Breast epithelium (tissue), 3 donors: ENCODE measurements around the gene TTLL11.

Source experiments
- POLR2A ChIP-seq: fragments of 450-650 bp; IDR thresholded peaks from one replicate; pipeline ENCODE4 v1.6.1; 2016; ENCODE audit warnings: antibody characterized with exemption, mild to moderate bottlenecking, moderate library complexity
- TF ChIP-seq, protein P1 (sequence below), 3 donors: fragments of 450-650 bp; IDR thresholded peaks; one replicate each; pipeline ENCODE4 v1.5.1; 2016 to 2017; ENCODE audit warnings: antibody characterized with exemption in 3 of 3, mild to moderate bottlenecking in 3 of 3, moderate library complexity in 3 of 3

DNA sequence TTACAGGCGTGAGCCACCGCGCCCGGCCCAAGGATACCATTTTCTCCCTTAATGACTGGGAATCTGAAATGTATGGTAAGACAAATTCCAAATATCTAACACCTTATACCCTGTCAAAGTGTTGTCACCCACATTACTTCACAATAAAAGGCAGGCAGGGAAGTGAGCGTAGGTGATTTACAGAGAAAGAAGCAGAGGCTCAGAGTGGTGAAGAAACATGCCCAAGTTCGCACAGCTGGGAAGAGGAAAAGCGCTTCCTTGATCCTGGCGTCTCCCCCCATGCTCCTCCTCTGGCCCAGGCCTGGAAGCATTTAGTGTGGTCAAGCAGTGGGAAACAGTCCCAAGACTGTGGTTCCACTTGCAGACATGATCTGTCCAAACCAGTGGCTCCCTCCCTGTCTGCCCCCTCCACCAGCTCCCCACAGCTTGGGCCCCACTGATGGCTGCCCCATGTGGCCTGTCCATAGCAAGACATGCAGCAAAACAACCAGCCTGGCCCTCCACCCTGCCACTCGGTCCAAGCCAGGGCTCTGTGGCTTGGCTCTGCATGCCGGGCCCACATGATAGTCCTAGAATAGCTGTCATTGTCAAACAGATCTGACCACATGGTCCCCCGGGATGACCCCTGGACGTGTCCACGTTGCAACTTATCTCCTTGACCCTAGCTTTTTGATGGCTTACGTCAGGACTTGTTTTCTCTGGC lies 107.2 kb downstream of the TTLL11 start:
- TF ChIP-seq, protein P1, sequence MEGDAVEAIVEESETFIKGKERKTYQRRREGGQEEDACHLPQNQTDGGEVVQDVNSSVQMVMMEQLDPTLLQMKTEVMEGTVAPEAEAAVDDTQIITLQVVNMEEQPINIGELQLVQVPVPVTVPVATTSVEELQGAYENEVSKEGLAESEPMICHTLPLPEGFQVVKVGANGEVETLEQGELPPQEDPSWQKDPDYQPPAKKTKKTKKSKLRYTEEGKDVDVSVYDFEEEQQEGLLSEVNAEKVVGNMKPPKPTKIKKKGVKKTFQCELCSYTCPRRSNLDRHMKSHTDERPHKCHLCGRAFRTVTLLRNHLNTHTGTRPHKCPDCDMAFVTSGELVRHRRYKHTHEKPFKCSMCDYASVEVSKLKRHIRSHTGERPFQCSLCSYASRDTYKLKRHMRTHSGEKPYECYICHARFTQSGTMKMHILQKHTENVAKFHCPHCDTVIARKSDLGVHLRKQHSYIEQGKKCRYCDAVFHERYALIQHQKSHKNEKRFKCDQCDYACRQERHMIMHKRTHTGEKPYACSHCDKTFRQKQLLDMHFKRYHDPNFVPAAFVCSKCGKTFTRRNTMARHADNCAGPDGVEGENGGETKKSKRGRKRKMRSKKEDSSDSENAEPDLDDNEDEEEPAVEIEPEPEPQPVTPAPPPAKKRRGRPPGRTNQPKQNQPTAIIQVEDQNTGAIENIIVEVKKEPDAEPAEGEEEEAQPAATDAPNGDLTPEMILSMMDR (IDR thresholded peaks at IDR 0.05) = no peak
- no peak for TF ChIP-seq POLR2A
